Activated CD4-positive, alpha-beta T cell treated with anti-CD3 and anti-CD28 coated beads for 48 hours (primary cell): ENCODE results near the gene KMT2C.
"Not testable (repeated sequence)": the region's sequence is repeated elsewhere in the genome, so short reads cannot be mapped to it uniquely, and the experiment has no call there.

ENCODE experiments used
- DNase-seq: peaks from one replicate; pipeline ENCODE4 v3.0.0-alpha.2; 2020

Gene KMT2C

GRCh38 chr7:152435384-152436110, at the start of gene KMT2C:
TSS of gene KMT2C (minus strand) at chr7:152436003. CDS start at chr7:152435786, 217 bp downstream.
- DNase-seq = peak; percentile 50

- no peak for DNase-seq
Measured at GRCh38 chr7:152481082-152481481, 45.3 kb upstream of the KMT2C start.

GRCh38 chr7:152480664-152481063, 44.9 kb upstream of the KMT2C start:
- no peak for DNase-seq

GRCh38 chr7:152479595-152479994, 43.8 kb upstream of the KMT2C start:
- DNase-seq = no peak

GRCh38 chr7:152478140-152478539, 42.3 kb upstream of the KMT2C start:
- no peak for DNase-seq

GRCh38 chr7:152477079-152477478, 41.3 kb upstream of the KMT2C start:
- no peak for DNase-seq

GRCh38 chr7:152476551-152476950, 40.7 kb upstream of the KMT2C start:
- DNase-seq = no peak

- DNase-seq = not testable (repeated sequence)
Measured at GRCh38 chr7:152471023-152471620, 35.3 kb upstream of the KMT2C start.

GRCh38 chr7:152470251-152471022, 34.6 kb upstream of the KMT2C start:
- DNase-seq = not testable (repeated sequence)

- DNase-seq = not testable (repeated sequence)
Measured at GRCh38 chr7:152469576-152469975, 33.8 kb upstream of the KMT2C start.

GRCh38 chr7:152467225-152467624, 31.4 kb upstream of the KMT2C start:
- DNase-seq = no peak

GRCh38 chr7:152465119-152465387, 29.2 kb upstream of the KMT2C start:
- no peak for DNase-seq

GRCh38 chr7:152464312-152465118, 28.7 kb upstream of the KMT2C start:
- DNase-seq = peak; percentile 84

- DNase-seq = peak; percentile 100
Measured at GRCh38 chr7:152463709-152464311, 28.0 kb upstream of the KMT2C start.

- DNase-seq = no peak
Measured at GRCh38 chr7:152462995-152463708, 27.3 kb upstream of the KMT2C start.

- no peak for DNase-seq
Measured at GRCh38 chr7:152459724-152460251, 24.0 kb upstream of the KMT2C start.

GRCh38 chr7:152451356-152451755, 15.6 kb upstream of the KMT2C start:
- DNase-seq = no peak

GRCh38 chr7:152445386-152446008, 9.7 kb upstream of the KMT2C start:
- not testable (repeated sequence) for DNase-seq

GRCh38 chr7:152443586-152443985, 7.8 kb upstream of the KMT2C start:
- DNase-seq = no peak

- no peak for DNase-seq
Measured at GRCh38 chr7:152442330-152442835, 6.6 kb upstream of the KMT2C start.

GRCh38 chr7:152441810-152442209, 6.0 kb upstream of the KMT2C start:
- DNase-seq = not testable (repeated sequence)
